Left lobe of liver (tissue), 2 donors: Measurements from ENCODE around the gene PLOD3. TPM values are rescaled to one million over a fixed set of nuclear protein-coding genes. Genes with fewer than 3 reads are reported as not detected.
"Not testable (repeated sequence)": the region's sequence is repeated elsewhere in the genome, so short reads cannot be mapped to it uniquely, and the experiment has no call there.

Experiments
- ATAC-seq: fragments of 200-7000 bp; cut with Tn5 transposase; one replicate; pipeline ENCODE4 v1.9.1; 2020; ENCODE audit warnings: mild to moderate bottlenecking, moderate library complexity
- DNase-seq: peaks from one replicate; pipeline ENCODE4 v3.0.0-alpha.2; 2020; ENCODE audit warnings: low spot score
- total RNA-seq: library from RNA; stranded (reverse); gene quantifications from one replicate; pipeline ENCODE4 v1.2.1, GENCODE V29; 2021
- donor health status: DM: no; HTN: no; CAD: no; lungs with moderate emphysema.
- donor health status: DM: no; HTN: yes; CAD: no.

PLOD3 gene
- 54.8 TPM for total RNA-seq

GRCh38 chr7:101217388-101218235 lies at the start of gene PLOD3, which contains the start of gene ZNHIT1:
Gene PLOD3 (minus strand): TSS chr7:101217581. CDS start chr7:101217274, 307 bp downstream.
Gene ZNHIT1 (plus strand): TSS chr7:101218165. CDS start chr7:101218196, 31 bp downstream.
- ATAC-seq (peak; percentile 85), DNase-seq (peak; percentile 97)

GRCh38 chr7:101265622-101266516 lies 48.5 kb upstream of the PLOD3 start:
- DNase-seq (no peak), ATAC-seq (peak; percentile 54)

GRCh38 chr7:101264102-101264706 lies 46.8 kb upstream of the PLOD3 start:
- not testable (repeated sequence) for DNase-seq
- ATAC-seq, result peak; percentile 85

GRCh38 chr7:101258243-101258731 lies 40.9 kb upstream of the PLOD3 start:
- DNase-seq (no peak), ATAC-seq (no peak)

GRCh38 chr7:101255796-101256195 lies 38.4 kb upstream of the PLOD3 start:
- DNase-seq (no peak), ATAC-seq (no peak)

- DNase-seq, ATAC-seq: not testable (repeated sequence)
Observed at GRCh38 chr7:101253199-101253598, 35.8 kb upstream of the PLOD3 start.

GRCh38 chr7:101251871-101252659 lies 34.7 kb upstream of the PLOD3 start:
- DNase-seq (peak; percentile 99), ATAC-seq (peak; percentile 99)

- ATAC-seq (no peak), DNase-seq (no peak)
Observed at GRCh38 chr7:101250324-101250723, 32.9 kb upstream of the PLOD3 start.

GRCh38 chr7:101248276-101248675 lies 30.9 kb upstream of the PLOD3 start:
- ATAC-seq, result no peak
- DNase-seq, result no peak

- ATAC-seq, result no peak
- no peak for DNase-seq
Observed at GRCh38 chr7:101245147-101245668, 27.8 kb upstream of the PLOD3 start.

- ATAC-seq, result peak; percentile 94
Observed at GRCh38 chr7:101244375-101245146, 27.2 kb upstream of the PLOD3 start, which contains the start of gene FIS1. Gene FIS1 (minus strand): TSS chr7:101245081. CDS start chr7:101245004, 77 bp downstream.

GRCh38 chr7:101243646-101244374 lies 26.4 kb upstream of the PLOD3 start:
- no peak for DNase-seq

More at GRCh38 chr7:101244375-101245146, 27.2 kb upstream of the PLOD3 start, which contains the start of gene FIS1:
- DNase-seq, result peak; percentile 94

GRCh38 chr7:101241443-101242349 lies 24.3 kb upstream of the PLOD3 start:
- DNase-seq (no peak), ATAC-seq (no peak)

More at GRCh38 chr7:101243646-101244374, 26.4 kb upstream of the PLOD3 start:
- peak; percentile 6 for ATAC-seq

- DNase-seq (no peak), ATAC-seq (no peak)
Observed at GRCh38 chr7:101241015-101241363, 23.6 kb upstream of the PLOD3 start.

- DNase-seq (no peak), ATAC-seq (no peak)
Observed at GRCh38 chr7:101240226-101241014, 23.0 kb upstream of the PLOD3 start.

- DNase-seq, result no peak
- no peak for ATAC-seq
Observed at GRCh38 chr7:101239951-101240220, 22.5 kb upstream of the PLOD3 start.
